Fibroblast of villous mesenchyme (primary cell): Measurements from ENCODE around the gene VAV3. TPM values are rescaled to one million over a fixed set of nuclear protein-coding genes. Genes with fewer than 3 reads are reported as not detected.

Experiments
- DNase-seq: peaks from one replicate; pipeline ENCODE4 v3.0.0-alpha.2; 2010; ENCODE audit warnings: low read depth
- H3K4me3 ChIP-seq: 2 replicates; pipeline ENCODE4 v1.5.1; 2011; ENCODE audit warnings: low read depth, mild to moderate bottlenecking, low read length
- total RNA-seq: library from RNA; depleted of rRNA; stranded (reverse); fragments of >200 nt; gene quantifications from 2 replicates; pipeline ENCODE4 v1.2.3, GENCODE V29; 2012
- TF ChIP-seq, protein P1 (sequence below): IDR thresholded peaks from 2 replicates; pipeline ENCODE4 v1.5.1; 2012; ENCODE audit warnings: low read depth, mild to moderate bottlenecking, low read length; ENCODE audit not compliant: insufficient read depth

Gene VAV3
- total RNA-seq, 1 donor, result 0.43 TPM

DNA sequence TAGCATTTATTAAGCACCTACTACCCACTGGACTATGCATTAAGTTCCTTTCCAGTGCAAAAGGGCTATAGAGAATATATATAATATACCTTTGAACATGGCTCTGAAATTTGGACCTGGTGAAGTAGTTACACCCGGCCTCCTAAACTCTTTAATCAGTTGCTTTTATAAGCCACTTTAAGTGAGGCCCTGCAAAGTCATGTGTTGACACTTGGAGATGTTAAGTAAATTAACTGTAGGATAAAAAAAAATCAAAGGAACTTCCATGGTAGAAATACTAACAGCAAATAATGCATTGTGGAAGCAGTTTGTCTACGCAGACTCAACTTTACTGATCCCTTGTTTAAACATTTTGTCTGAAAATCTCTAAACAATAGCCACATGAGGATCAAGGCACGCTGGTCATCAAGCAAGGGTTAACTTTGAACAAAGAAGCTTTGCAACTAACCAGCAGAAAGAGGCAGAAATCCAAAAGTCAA, 283.9 kb downstream of the VAV3 start:
- no peak for DNase-seq
- TF ChIP-seq, protein P1, sequence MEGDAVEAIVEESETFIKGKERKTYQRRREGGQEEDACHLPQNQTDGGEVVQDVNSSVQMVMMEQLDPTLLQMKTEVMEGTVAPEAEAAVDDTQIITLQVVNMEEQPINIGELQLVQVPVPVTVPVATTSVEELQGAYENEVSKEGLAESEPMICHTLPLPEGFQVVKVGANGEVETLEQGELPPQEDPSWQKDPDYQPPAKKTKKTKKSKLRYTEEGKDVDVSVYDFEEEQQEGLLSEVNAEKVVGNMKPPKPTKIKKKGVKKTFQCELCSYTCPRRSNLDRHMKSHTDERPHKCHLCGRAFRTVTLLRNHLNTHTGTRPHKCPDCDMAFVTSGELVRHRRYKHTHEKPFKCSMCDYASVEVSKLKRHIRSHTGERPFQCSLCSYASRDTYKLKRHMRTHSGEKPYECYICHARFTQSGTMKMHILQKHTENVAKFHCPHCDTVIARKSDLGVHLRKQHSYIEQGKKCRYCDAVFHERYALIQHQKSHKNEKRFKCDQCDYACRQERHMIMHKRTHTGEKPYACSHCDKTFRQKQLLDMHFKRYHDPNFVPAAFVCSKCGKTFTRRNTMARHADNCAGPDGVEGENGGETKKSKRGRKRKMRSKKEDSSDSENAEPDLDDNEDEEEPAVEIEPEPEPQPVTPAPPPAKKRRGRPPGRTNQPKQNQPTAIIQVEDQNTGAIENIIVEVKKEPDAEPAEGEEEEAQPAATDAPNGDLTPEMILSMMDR, result no peak
- H3K4me3 ChIP-seq, result no peak overlapping the region

DNA sequence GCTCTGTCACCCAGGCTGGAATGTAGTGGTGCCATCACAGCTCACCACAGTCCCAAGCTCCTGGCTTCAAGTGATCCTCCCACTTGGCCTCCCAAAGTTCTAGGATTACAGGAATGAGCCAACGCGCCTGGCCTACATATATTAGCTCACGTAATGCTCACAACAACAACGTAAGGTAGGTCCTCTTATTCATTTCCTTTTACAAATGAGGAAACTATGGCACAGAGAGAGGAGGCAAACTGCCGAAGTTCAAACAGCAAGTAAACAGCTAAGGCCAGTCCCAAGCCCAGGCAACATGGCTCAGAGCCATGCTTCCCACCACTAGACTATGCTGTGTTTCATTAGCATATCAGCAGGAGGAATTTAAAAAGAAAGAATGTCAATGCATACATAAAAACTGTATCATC, 284.4 kb downstream of the VAV3 start:
- no peak for DNase-seq
- no peak overlapping the region for H3K4me3 ChIP-seq
- TF ChIP-seq, protein P1, result no peak

DNA sequence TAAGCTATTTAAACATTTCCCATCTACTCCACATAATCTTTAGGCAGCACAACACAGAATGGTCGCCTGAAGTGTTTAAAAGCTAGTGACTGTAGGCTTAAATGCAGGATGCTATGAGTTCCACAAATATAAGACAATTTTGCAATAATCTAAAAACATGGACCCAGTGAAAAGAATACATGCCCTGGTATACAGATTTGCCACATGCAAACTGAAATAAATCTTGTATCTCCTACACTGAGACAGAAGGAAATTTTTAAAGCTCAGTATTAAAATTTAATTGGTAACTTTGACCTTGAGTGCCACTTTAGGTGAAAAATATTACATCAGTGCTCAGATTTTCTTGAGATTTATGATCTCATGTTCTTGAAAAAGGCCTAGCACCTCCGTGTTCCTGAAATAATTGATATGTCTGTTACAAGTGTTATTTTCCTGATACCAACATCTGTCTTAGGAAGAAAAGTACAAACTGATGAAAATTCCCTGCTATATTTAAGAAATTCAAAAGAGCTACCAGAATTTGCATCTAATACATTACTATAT, 285.5 kb downstream of the VAV3 start:
- no peak overlapping the region for H3K4me3 ChIP-seq
- TF ChIP-seq, protein P1, result no peak
- no peak for DNase-seq

DNA sequence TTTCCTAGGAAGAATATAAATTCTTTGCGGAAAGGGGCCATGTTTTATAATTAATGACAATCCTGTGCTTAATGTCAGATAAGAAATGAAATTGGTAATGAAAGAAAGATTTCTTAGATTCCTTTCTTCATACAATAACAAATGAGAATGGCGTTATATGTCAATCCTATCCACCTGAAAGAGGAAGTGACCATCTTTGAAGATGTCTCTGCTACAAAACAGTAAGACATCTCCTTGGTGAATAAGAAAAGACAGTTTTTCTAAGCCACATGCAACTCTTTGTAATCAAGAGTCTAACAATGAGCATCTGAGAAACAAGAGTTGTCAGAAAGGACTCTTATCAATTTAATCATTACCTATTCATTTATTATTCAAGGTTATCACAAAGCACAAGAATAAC, 286.0 kb downstream of the VAV3 start:
- H3K4me3 ChIP-seq, result no peak overlapping the region
- no peak for DNase-seq
- TF ChIP-seq, protein P1, result no peak

DNA sequence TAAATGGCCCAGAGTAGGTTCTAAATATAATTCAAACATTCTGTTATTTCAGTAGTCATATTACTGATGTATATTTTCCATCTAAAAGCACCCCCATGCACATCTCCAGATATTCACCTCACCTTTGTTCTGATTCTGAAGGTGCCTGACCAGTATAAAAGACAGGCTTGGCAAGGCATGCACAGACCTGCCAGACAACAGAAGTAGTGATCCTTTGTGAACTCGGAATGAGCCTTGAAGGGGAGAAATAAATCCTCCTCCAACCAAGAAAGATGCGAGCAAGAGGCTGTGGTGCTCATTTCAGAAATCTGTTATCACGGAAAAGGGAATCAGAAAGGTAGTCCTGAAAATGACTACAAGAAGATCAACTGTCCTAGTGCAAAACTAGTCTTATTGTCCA, 287.3 kb downstream of the VAV3 start:
- TF ChIP-seq, protein P1, result no peak
- no peak for DNase-seq
- H3K4me3 ChIP-seq, result no peak overlapping the region

DNA sequence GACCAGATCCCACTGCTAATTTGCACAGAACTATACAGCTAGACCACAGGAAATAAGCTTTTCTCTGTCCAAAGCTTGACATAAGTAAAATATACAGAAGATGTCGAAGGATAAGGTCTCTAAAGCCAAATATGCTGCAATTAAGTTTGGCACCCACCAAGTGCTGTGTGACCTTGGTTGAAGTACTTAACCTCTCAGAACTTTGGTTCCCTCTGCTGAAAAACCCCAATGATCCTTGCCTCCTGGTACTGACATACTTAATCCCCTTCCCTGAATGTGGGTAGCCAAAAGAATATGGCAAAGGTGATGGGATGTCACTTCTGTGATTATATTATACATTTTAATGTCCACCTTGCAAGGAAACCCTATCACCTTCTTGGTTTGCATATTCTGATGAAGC, 290.5 kb downstream of the VAV3 start:
- no peak for DNase-seq
- TF ChIP-seq, protein P1, result no peak
- no peak overlapping the region for H3K4me3 ChIP-seq

DNA sequence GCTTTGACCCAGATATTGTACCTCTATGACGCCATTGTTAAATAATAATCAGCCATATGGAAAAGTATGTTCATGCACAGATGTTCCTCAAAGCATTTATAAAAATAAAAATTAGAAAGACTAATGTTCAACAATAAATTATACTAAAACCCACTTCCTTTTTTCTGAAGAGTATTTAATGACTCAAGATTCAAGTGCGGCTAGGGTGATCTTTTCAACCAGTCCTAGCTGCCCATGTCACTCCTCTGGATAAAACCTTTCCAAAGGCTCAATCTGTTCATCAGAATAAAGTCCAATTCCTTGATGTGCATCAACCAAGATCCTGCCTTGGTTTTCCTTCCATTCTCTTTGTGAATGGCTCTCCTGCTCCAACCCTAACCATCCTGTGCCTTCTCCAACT, 292.0 kb downstream of the VAV3 start:
- TF ChIP-seq, protein P1, result no peak

More for the DNA sequence above, 292.0 kb downstream of the VAV3 start:
- no peak overlapping the region for H3K4me3 ChIP-seq
- no peak for DNase-seq
